HEK293 (cell line): ENCODE results near the gene CDH2.

Experiments used
- REST ChIP-seq: fragments of 450-650 bp; formaldehyde crosslinking; IDR thresholded peaks from 2 replicates; pipeline ENCODE4 v1.5.1; 2016; ENCODE audit warnings: missing biosample characterization, missing genetic modification characterization
- SALL2 ChIP-seq: fragments of 450-650 bp; formaldehyde crosslinking; IDR thresholded peaks from 2 replicates; pipeline ENCODE4 v1.5.0; 2017; ENCODE audit warnings: missing biosample characterization, mild to moderate bottlenecking, missing genetic modification characterization, borderline replicate concordance
- SCRT2 ChIP-seq: fragments of 450-650 bp; formaldehyde crosslinking; IDR thresholded peaks from 2 replicates; pipeline ENCODE4 v1.5.1; 2016; ENCODE audit warnings: missing biosample characterization, missing genetic modification characterization
- ZNF114 ChIP-seq: fragments of 450-650 bp; formaldehyde crosslinking; IDR thresholded peaks from 2 replicates; pipeline ENCODE4 v1.5.0; 2017; ENCODE audit warnings: missing biosample characterization, missing genetic modification characterization
- ZNF311 ChIP-seq: fragments of 450-650 bp; formaldehyde crosslinking; IDR thresholded peaks from 2 replicates; pipeline ENCODE4 v1.5.1; 2017; ENCODE audit warnings: missing biosample characterization, missing genetic modification characterization, borderline replicate concordance
- TF ChIP-seq, protein P1 (sequence below): fragments of 450-650 bp; formaldehyde crosslinking; IDR thresholded peaks from 2 replicates; pipeline ENCODE4 v1.5.1; 2016; ENCODE audit warnings: missing biosample characterization, missing genetic modification characterization
- TF ChIP-seq, protein P2 (sequence below): fragments of 450-650 bp; formaldehyde crosslinking; conservative IDR thresholded peaks from 2 replicates; pipeline ENCODE4 v1.5.1; 2016; ENCODE audit warnings: low read depth, missing biosample characterization, missing genetic modification characterization

DNA sequence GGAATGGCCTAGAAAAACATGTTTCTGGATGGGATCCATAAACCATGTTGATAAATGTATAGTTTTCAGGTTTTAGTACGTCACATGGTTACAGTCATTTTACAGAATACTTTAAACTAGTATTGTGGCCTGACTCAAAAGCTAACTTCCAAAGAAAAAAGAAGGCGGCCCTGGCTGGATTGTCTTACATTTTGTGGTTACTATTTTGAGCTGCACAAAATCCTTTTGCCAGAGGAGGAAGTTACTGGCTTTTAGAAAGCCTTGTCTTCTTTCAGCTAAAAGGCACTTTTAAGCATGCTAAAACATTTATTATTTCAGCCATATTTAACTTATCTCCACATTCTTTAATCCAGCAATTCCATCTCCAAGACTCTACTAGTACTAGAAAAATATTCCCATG is 227.9 kb downstream of the CDH2 start:
- TF ChIP-seq, protein P1, sequence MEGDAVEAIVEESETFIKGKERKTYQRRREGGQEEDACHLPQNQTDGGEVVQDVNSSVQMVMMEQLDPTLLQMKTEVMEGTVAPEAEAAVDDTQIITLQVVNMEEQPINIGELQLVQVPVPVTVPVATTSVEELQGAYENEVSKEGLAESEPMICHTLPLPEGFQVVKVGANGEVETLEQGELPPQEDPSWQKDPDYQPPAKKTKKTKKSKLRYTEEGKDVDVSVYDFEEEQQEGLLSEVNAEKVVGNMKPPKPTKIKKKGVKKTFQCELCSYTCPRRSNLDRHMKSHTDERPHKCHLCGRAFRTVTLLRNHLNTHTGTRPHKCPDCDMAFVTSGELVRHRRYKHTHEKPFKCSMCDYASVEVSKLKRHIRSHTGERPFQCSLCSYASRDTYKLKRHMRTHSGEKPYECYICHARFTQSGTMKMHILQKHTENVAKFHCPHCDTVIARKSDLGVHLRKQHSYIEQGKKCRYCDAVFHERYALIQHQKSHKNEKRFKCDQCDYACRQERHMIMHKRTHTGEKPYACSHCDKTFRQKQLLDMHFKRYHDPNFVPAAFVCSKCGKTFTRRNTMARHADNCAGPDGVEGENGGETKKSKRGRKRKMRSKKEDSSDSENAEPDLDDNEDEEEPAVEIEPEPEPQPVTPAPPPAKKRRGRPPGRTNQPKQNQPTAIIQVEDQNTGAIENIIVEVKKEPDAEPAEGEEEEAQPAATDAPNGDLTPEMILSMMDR (tag by site-specific recombination), result no peak
- no peak for TF ChIP-seq ZNF311 (tag by site-specific recombination)
- TF ChIP-seq, protein P2, sequence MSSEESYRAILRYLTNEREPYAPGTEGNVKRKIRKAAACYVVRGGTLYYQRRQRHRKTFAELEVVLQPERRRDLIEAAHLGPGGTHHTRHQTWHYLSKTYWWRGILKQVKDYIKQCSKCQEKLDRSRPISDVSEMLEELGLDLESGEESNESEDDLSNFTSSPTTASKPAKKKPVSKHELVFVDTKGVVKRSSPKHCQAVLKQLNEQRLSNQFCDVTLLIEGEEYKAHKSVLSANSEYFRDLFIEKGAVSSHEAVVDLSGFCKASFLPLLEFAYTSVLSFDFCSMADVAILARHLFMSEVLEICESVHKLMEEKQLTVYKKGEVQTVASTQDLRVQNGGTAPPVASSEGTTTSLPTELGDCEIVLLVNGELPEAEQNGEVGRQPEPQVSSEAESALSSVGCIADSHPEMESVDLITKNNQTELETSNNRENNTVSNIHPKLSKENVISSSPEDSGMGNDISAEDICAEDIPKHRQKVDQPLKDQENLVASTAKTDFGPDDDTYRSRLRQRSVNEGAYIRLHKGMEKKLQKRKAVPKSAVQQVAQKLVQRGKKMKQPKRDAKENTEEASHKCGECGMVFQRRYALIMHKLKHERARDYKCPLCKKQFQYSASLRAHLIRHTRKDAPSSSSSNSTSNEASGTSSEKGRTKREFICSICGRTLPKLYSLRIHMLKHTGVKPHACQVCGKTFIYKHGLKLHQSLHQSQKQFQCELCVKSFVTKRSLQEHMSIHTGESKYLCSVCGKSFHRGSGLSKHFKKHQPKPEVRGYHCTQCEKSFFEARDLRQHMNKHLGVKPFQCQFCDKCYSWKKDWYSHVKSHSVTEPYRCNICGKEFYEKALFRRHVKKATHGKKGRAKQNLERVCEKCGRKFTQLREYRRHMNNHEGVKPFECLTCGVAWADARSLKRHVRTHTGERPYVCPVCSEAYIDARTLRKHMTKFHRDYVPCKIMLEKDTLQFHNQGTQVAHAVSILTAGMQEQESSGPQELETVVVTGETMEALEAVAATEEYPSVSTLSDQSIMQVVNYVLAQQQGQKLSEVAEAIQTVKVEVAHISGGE (tag by site-specific recombination), result no peak
- no peak for TF ChIP-seq ZNF114 (tag by site-specific recombination)
- TF ChIP-seq SCRT2 (tag by site-specific recombination), result no peak
- no peak for TF ChIP-seq SALL2
- no peak for TF ChIP-seq REST (tag by site-specific recombination)
